ENCODE measurements around the gene TEX11. TPM values are rescaled to one million over a fixed set of nuclear protein-coding genes. Genes with fewer than 3 reads are reported as not detected.

TEX11 gene
- total and polyA plus RNA-seq, 2 of the 13 experiments (the other 11 are each of a cell fraction or from before 2014, with no cell fraction given) = not detected

DNA sequence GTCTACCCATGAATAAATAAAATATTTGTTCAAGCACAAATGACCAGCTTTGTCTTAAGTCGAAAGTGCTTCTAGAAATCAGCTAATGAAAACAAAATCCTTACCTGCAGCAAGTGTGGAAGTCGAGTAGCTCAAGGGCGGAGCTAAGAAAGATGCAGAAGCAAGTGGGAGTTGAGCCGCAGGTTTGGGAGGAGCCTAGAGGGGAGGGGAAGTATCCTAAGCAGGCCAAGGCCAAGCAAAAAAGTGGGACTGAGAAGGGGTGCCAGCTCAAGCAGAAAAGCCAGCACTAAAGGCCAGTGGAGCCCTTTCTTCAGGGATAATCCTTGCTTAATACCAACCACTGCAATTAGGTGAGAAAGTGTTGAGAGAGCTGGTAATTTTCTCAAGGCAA, 403.1 kb downstream of the TEX11 start:
- no peak overlapping the region for H3K9ac ChIP-seq (ENCODE audit: insufficient read depth, low read depth, low read length)
- H3K4me2 ChIP-seq (ENCODE audit: low read depth, low read length) = no peak overlapping the region
- no peak overlapping the region for H3K4me3 ChIP-seq (replicated peaks in 1 of 3; ENCODE audit: insufficient read depth in 1 of 3, low read depth in 2 of 3, low read length in 3 of 3)
- 89% methylated on average over 4 of the region's 4 CpGs for WGBS (ENCODE audit: low lambda C conversion rate)
- CTCF ChIA-PET (ENCODE audit: low intra/inter-chr PET ratio, low total read pairs) = no interaction called here
- H4K20me1 ChIP-seq (ENCODE audit: insufficient read depth, low read length) = no peaks in the 10 kb centered on the region
- TF ChIP-seq RXRB (CRISPR knock-in tag; IDR thresholded peaks at IDR 0.05; ENCODE audit: borderline replicate concordance) (no peak), ZMYM4 (CRISPR knock-in tag; IDR thresholded peaks at IDR 0.05) (no peak), ARHGAP35 (CRISPR knock-in tag; IDR thresholded peaks at IDR 0.05; ENCODE audit: borderline replicate concordance) (no peak), HDAC1 (CRISPR knock-in tag; IDR thresholded peaks at IDR 0.05) (no peak), EHMT2 (IDR thresholded peaks at IDR 0.05; ENCODE audit: borderline replicate concordance, low read depth, low read length) (no peak), ZKSCAN8 (CRISPR knock-in tag; IDR thresholded peaks at IDR 0.05; ENCODE audit: borderline replicate concordance) (no peak), TFDP1 (CRISPR knock-in tag; IDR thresholded peaks at IDR 0.05; ENCODE audit: borderline replicate concordance) (no peak), ZMAT3 (CRISPR knock-in tag; conservative IDR thresholded peaks at IDR 0.05) (no peak), ZFP36L1 (CRISPR knock-in tag; IDR thresholded peaks at IDR 0.05) (no peak), ZNF354B (CRISPR knock-in tag; IDR thresholded peaks at IDR 0.05) (no peak), BCL6 (CRISPR knock-in tag; IDR thresholded peaks at IDR 0.05) (no peak)
- TF ChIP-seq, protein P1, sequence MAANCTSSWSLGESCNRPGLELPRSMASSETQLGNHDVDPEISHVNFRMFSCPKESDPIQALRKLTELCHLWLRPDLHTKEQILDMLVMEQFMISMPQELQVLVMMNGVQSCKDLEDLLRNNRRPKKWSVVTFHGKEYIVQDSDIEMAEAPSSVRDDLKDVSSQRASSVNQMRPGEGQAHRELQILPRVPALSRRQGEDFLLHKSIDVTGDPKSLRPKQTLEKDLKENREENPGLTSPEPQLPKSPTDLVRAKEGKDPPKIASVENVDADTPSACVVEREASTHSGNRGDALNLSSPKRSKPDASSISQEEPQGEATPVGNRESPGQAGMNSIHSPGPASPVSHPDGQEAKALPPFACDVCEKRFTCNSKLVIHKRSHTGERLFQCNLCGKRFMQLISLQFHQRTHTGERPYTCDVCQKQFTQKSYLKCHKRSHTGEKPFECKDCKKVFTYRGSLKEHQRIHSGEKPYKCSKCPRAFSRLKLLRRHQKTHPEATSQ (CRISPR knock-in tag; IDR thresholded peaks at IDR 0.05; ENCODE audit: borderline replicate concordance) = no peak
- peaks cover 20% of the 10 kb centered on the region for H3K4me1 ChIP-seq (ENCODE audit: insufficient read depth, low read length)
- intact Hi-C loops (cut with micrococcal nuclease; ENCODE audit: unreplicated experiment) (no loop called here), in situ Hi-C loops (cut with HindIII; ENCODE audit: extremely low pct_ligation_motif_present, low pct_unique_long_range_greater_than_20kb) (no loop called here)
- no peaks in the 10 kb centered on the region for H3K9me3 ChIP-seq (ENCODE audit: low read length)
- peaks cover 0 to under 1% of the 10 kb centered on the region in 2 experiments; a peak in 1 of 5 replicates for H3K36me3 ChIP-seq (replicated peaks in 1 of 2; ENCODE audit: control insufficient read depth in 1 of 2, insufficient read depth in 2 of 2, low read length in 2 of 2)
- H3K79me2 ChIP-seq (ENCODE audit: insufficient read depth, low read length) = no peaks in the 10 kb centered on the region
- DNase-seq (ENCODE audit: low spot score) (no peak), FAIRE-seq (no peak), ATAC-seq (no peak)
- no peak overlapping the region for H2AFZ ChIP-seq (ENCODE audit: low read length)
- H3K27ac ChIP-seq (ENCODE audit: extremely low read length, insufficient read depth, low read length) = no peak overlapping the region
- no TSS peak for BruUV-seq (replicated peaks)
- POLR2A ChIA-PET = no interaction called here
- H3K27me3 ChIP-seq (ENCODE audit: control insufficient read depth in 1 of 2, insufficient read depth in 2 of 2, low read length in 2 of 2) = no peaks in the 10 kb centered on the region
